ENCODE measurements around the gene ACSM6.
A peak's percentile ranks its signal among the peaks of the same experiment; 100 is the strongest.

ACSM6 gene

GRCh38 chr10:95247200-95247880, 53.3 kb downstream of the ACSM6 start:
- no peak for DNase-seq

GRCh38 chr10:95247881-95248583, 54.0 kb downstream of the ACSM6 start:
- no peak for DNase-seq

DNA sequence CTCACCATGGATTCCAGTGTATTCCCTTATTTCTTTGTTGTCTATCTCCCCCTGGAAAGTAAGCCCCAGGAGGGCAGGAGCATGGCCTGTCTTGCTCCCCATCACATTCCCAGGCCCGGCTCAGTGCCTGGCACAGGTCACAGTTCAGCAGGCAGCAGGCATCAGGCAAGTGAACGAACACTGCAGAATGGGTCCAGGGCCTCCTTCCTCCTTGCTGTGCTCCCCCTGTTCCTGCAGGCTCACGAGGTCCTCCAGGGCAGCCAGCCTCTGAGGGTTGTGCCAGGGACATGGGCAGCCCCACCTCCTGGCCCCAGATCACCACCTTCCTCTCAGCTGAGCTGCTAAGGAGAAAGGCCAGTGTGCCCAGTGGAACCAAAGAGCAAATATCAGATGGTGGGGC, 55.0 kb downstream of the ACSM6 start:
- no peak for DNase-seq

GRCh38 chr10:95249467-95249866, 55.4 kb downstream of the ACSM6 start:
- no peak for DNase-seq

DNA sequence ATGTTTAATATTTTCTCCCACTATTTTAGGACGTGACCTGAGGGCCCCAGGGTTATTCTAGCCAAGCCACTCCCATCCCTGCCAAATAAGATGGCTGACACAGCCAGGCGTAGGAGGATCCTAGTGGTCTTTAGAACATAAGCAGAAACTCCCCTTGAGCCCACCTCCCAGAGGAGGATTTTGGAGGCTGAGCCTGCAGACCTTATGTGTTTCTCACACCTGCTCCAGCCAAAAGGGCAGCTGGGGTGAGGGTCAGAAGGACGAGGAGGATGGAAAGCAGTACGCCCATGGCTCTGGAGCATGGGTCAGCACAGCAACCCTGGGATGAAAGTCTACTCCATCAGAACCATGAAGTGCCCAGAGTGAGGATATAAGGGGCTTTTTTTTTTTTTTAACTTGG, 56.8 kb downstream of the ACSM6 start:
- DNase-seq = no peak

DNA sequence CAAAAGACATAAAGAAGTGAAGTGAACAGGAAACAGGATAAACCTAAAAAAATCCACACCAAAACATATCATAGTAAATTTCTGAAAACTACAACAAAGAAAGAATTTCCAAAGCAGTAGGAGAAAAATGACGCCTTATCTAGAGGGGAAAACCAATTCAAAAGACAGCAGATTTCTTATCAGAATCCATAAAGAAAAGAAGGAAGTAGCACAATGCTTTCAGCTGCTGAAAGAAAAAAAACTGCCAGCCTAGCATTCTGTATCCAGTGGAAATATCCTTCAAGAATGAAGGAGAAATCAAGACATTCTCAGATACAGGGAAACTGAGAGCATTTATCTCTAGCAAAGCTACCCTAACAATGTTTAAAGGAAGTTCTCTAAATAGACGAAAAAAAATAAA, 59.0 kb downstream of the ACSM6 start:
- DNase-seq = no peak

GRCh38 chr10:95253686-95254085, 59.6 kb downstream of the ACSM6 start:
- DNase-seq = no peak

- DNase-seq = no peak
Observed at GRCh38 chr10:95254629-95255028, 60.6 kb downstream of the ACSM6 start.

GRCh38 chr10:95256268-95256667, 62.2 kb downstream of the ACSM6 start:
- no peak for DNase-seq

- DNase-seq = no peak
Observed at GRCh38 chr10:95257849-95258248, 63.8 kb downstream of the ACSM6 start.

DNA sequence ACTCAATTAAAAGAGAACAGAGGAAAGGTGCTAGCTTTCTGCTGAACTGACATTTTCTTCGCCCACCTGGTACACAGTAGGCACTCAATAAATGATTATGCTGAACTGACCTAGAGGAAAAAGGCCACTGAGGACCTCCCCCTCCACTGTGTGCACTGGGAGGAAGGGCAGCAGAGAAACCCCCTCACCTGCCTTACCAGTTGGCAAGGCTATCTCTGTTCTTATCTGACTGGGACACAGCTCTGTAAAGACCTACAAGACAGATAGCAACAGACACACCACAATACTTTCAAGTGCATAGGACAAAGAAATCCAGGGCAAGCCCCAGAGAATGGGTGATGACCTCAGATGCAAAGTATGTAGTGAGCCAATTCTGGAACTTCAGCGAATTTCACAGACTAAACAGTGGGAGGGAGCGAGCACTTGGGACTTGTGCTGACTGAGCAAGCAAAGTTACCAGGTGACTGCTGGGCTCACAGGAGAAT, 66.4 kb downstream of the ACSM6 start:
- DNase-seq = no peak

- DNase-seq = no peak
Observed at GRCh38 chr10:95260909-95261552, 67.0 kb downstream of the ACSM6 start.

GRCh38 chr10:95261926-95262325, 67.9 kb downstream of the ACSM6 start:
- DNase-seq = no peak

GRCh38 chr10:95262763-95263518, 68.9 kb downstream of the ACSM6 start:
- peak; percentile 2 for DNase-seq

DNA sequence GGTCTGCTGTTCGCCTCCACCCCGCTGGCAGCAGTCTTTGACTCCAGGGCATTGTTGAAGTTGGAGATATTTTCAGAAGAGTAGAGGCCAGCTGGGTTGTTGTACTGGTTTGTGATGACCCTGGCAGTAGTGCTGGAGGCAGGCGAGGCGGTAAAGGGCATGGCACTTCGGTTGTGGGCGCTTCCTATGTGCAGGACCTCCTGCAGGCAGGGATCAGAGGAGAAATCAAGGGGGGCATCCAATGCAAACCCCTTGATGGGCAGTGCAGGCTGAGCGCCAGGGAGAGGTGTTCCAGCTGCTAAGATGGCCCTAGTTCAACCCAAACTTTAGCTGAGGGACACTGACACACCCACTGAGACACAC, 69.8 kb downstream of the ACSM6 start:
- no peak for DNase-seq

DNA sequence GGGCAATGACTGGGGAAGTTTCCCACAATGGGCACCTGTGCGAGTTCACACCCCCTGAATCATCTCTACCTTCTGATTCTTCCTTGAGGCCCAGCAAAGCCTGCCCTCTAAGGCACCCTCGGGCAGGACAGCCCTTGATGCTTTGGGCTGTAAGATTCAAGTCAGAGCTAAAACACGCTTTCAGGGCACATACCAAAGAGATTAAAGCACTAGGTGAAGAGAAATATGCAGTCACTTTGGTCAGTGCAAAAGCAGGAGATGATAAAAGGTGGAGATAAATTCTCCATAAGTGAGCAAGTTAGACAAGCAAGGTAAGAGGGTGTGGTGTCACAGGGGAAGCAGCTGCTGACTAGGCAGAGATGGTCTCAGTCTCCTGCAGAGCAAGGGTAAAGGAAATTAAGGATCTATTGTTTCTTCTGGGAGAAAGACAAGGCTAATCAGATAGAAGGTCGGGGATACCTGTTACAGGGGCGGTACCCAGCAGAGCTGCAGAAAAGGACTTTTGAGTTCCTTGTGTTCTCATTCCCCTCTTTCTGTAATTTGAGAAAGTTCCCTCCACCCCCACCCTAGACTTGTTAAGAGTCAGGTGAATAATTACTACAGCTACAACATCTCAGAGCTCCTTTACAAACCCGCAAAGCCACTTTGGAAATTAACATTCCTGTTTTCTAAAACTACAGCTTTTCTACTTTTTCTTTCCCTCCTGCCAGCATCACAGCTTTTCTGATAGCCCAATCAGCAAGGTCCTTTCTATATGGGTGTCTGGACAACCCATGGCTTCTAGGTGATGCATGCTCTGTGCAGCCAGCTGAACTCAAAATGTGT, 70.4 kb downstream of the ACSM6 start:
- DNase-seq = no peak

GRCh38 chr10:95265572-95265971, 71.5 kb downstream of the ACSM6 start:
- no peak for DNase-seq

- DNase-seq = peak; percentile 25
Observed at GRCh38 chr10:95266674-95267095, 72.6 kb downstream of the ACSM6 start.

DNA sequence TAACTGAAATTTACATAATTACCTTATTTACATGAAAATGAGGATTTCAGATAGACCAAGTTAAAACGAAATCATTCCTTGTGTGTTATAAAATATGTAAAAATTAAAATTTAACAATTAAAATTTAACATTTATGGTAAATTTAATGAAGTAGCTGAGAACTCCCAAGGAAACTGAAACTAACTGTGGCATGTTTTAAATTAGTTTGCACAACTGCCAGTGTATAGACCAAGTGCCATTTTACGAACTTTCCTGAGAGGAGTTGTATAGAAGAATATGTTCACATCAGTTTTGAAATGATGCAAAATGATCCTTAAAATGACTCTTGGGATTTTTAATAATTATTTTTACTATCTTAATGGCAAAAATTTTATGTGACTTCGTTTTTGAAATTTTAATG, 73.2 kb downstream of the ACSM6 start:
- no peak for DNase-seq

DNA sequence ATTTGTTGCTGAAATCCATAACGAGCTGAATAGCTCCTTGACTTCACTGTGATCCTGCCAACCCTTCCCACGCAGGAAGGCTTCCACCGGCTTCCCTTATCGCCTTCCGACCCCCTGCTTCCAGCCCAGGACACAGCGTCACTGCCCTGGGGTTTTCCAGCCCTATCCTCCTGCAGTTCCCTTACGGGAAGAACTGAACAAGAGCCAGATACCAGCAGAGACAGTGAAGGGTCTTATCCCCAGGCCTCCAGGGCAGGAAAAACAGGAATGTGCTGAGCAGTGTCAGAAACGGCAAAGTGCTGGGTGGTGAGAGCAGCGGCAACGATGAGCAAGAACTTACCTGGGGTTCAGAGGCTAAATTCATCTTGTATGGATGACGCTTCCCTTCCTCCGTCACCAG, 74.4 kb downstream of the ACSM6 start:
- no peak for DNase-seq

GRCh38 chr10:95273393-95274312, 79.6 kb downstream of the ACSM6 start:
- no peak for DNase-seq
